ENCODE measurements around the gene DERA. TPM values are rescaled to one million over a fixed set of nuclear protein-coding genes. Genes with fewer than 3 reads are reported as not detected.

The DERA gene
- total RNA-seq, 2 experiments from 2014 or later = 6.2 to 7.2 TPM

DNA sequence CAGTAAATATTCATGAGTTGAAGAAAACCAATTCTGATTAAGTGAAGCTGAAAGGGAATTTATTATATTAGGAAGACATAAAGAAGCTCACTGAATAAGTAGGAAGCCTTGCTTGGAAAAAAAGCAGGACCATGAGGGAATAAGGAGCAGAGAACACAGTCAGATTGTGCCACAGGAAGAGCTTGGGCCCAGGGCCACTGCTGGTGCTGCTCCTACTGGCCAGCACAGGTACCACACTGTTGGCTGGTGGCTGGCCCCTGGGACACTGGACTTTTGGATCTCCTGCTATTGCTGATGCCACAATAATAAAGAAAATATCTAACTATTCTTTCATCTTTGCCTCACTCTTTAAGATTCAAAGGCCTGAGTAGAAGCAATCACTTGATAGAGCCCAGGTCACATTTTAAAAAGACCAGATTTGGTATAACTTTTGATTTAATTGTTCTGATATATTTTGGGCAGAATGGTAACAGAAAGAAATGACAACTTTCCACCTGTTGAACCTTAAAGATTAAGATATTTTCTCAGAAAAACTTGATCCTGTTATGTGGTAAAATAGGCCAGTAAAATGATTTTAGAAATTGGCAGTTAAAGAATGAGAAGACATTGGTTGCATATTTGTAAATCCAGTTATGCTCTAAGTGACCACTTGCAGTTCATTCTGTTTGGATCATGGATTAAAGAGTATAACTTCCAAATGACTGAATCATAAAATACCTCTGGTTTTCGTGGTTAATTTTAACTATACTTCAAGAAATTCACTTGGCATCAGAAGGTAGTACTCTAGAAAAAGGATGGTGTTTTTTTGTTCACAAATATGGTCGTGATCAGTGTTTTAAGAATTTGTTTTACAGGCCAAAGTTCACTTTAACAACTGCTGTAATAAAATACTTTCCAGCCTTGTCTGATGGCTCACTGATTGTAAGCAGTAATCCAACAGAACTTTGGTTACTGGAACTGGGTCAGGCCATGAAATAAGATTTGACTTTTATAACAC lies 68.3 kb downstream of the DERA start:
- Histone ChIP-seq H3K36me3 (ENCODE audit: insufficient read depth, low read length) (peaks cover 12% of the 10 kb centered on the region), H3K4me3 (ENCODE audit: low read length) (no peak overlapping the region), H3K27me3 (ENCODE audit: control insufficient read depth in 1 of 2, insufficient read depth in 2 of 2, low read length in 2 of 2) (no peaks in the 10 kb centered on the region), H3K9me3 (ENCODE audit: control insufficient read depth in 1 of 2, insufficient read depth in 1 of 2, low read length in 2 of 2) (no peaks in the 10 kb centered on the region), H3K27ac (ENCODE audit: low read depth in 1 of 2, low read length in 2 of 2) (no peak overlapping the region), H3K4me1 (ENCODE audit: insufficient read depth, low read length) (no peaks in the 10 kb centered on the region)
- peaks cover 55% of the 10 kb centered on the region for H3K36me3 Mint-ChIP-seq (ENCODE audit: low read depth)
- intact Hi-C loops (cut with DNase I, micrococcal nuclease) = no loop called here
- no peaks in the 10 kb centered on the region for H3K9me3 Mint-ChIP-seq
- CTCF ChIA-PET = no interaction called here
- TF ChIP-seq, protein P1, sequence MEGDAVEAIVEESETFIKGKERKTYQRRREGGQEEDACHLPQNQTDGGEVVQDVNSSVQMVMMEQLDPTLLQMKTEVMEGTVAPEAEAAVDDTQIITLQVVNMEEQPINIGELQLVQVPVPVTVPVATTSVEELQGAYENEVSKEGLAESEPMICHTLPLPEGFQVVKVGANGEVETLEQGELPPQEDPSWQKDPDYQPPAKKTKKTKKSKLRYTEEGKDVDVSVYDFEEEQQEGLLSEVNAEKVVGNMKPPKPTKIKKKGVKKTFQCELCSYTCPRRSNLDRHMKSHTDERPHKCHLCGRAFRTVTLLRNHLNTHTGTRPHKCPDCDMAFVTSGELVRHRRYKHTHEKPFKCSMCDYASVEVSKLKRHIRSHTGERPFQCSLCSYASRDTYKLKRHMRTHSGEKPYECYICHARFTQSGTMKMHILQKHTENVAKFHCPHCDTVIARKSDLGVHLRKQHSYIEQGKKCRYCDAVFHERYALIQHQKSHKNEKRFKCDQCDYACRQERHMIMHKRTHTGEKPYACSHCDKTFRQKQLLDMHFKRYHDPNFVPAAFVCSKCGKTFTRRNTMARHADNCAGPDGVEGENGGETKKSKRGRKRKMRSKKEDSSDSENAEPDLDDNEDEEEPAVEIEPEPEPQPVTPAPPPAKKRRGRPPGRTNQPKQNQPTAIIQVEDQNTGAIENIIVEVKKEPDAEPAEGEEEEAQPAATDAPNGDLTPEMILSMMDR (IDR thresholded peaks at IDR 0.05) = no peak
- H3K27ac Mint-ChIP-seq = no peak overlapping the region
- no peak for DNase-seq
- POLR2A ChIA-PET = no interaction called here
- H3K4me3 Mint-ChIP-seq = no peak overlapping the region
- H3K4me1 Mint-ChIP-seq (ENCODE audit: low read depth) = no peaks in the 10 kb centered on the region
- no peak for ATAC-seq (ENCODE audit: poor library complexity)
- H3K27me3 Mint-ChIP-seq = no peaks in the 10 kb centered on the region

- no peak for DNase-seq
- Histone ChIP-seq H3K9me3 (ENCODE audit: control insufficient read depth in 1 of 2, insufficient read depth in 1 of 2, low read length in 2 of 2) (no peaks in the 10 kb centered on the region), H3K4me3 (ENCODE audit: low read length) (no peak overlapping the region), H3K4me1 (ENCODE audit: insufficient read depth, low read length) (no peaks in the 10 kb centered on the region), H3K36me3 (ENCODE audit: insufficient read depth, low read length) (peaks cover 13% of the 10 kb centered on the region), H3K27ac (ENCODE audit: low read depth in 1 of 2, low read length in 2 of 2) (no peak overlapping the region), H3K27me3 (ENCODE audit: control insufficient read depth in 1 of 2, insufficient read depth in 2 of 2, low read length in 2 of 2) (no peaks in the 10 kb centered on the region)
- CTCF ChIA-PET = no interaction called here
- POLR2A ChIA-PET = no interaction called here
- no peak overlapping the region for H3K4me3 Mint-ChIP-seq
- TF ChIP-seq, protein P1 (IDR thresholded peaks at IDR 0.05) = no peak
- H3K36me3 Mint-ChIP-seq (ENCODE audit: low read depth) = peaks cover 68% of the 10 kb centered on the region
- ATAC-seq (ENCODE audit: poor library complexity) = no peak
- H3K9me3 Mint-ChIP-seq = peaks cover 6% of the 10 kb centered on the region
- H3K4me1 Mint-ChIP-seq (ENCODE audit: low read depth) = no peaks in the 10 kb centered on the region
- intact Hi-C loops (cut with DNase I, micrococcal nuclease) = no loop called here
- no peaks in the 10 kb centered on the region for H3K27me3 Mint-ChIP-seq
- no peak overlapping the region for H3K27ac Mint-ChIP-seq
Observed at GRCh38 chr12:15982071-15982470, 70.9 kb downstream of the DERA start.

DNA sequence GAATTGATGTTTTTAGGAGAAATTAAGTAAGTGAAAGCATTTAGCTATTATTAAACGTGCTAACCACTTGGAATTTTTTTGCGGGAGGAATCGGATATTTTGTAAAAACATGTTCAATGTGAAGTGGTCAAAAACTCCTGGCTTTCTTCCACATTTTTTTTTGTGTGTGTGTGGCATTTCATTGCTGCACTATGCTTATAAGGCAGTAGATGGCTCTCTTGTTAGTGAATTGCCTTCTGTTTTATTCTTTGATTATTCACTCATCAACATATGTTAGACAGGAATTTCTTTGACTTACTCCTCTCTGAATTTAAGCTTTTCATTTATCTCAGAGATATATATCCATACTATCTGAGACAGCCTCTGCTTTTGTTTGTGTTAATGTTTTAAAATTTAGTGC lies 71.3 kb downstream of the DERA start:
- intact Hi-C loops (cut with DNase I, micrococcal nuclease) = no loop called here
- TF ChIP-seq, protein P1 (IDR thresholded peaks at IDR 0.05) = no peak
- no peaks in the 10 kb centered on the region for H3K4me1 Mint-ChIP-seq (ENCODE audit: low read depth)
- H3K4me3 ChIP-seq (ENCODE audit: low read length) = no peak overlapping the region
- no peak overlapping the region for H3K27ac Mint-ChIP-seq
- H3K36me3 Mint-ChIP-seq (ENCODE audit: low read depth) = peaks cover 70% of the 10 kb centered on the region
- H3K36me3 ChIP-seq (ENCODE audit: insufficient read depth, low read length) = peaks cover 16% of the 10 kb centered on the region
- ATAC-seq (ENCODE audit: poor library complexity) = no peak
- CTCF ChIA-PET = no interaction called here
- H3K4me1 ChIP-seq (ENCODE audit: insufficient read depth, low read length) = no peaks in the 10 kb centered on the region
- H3K4me3 Mint-ChIP-seq = no peak overlapping the region
- H3K9me3 ChIP-seq (ENCODE audit: control insufficient read depth in 1 of 2, insufficient read depth in 1 of 2, low read length in 2 of 2) = no peaks in the 10 kb centered on the region
- H3K9me3 Mint-ChIP-seq = peaks cover 6% of the 10 kb centered on the region
- POLR2A ChIA-PET = no interaction called here
- no peak for DNase-seq
- H3K27me3 Mint-ChIP-seq = no peaks in the 10 kb centered on the region
- no peaks in the 10 kb centered on the region for H3K27me3 ChIP-seq (ENCODE audit: control insufficient read depth in 1 of 2, insufficient read depth in 2 of 2, low read length in 2 of 2)
- no peak overlapping the region for H3K27ac ChIP-seq (ENCODE audit: low read depth in 1 of 2, low read length in 2 of 2)
